GM23248 (cell line): Measurements from ENCODE around the gene TGFBR1. TPM values are rescaled to one million over a fixed set of nuclear protein-coding genes. Genes with fewer than 3 reads are reported as not detected.

Experiments used
- DNase-seq: peaks from one replicate; pipeline ENCODE4 v3.0.0-alpha.2; 2015
- H2AFZ ChIP-seq: fragments of 200-600 bp; sonication (generic); 2 replicates; pipeline ENCODE4 v1.6.1; 2016; ENCODE audit warnings: antibody characterized with exemption
- H3F3A ChIP-seq: fragments of 200-600 bp; sonication (generic); 2 replicates; pipeline ENCODE4 v1.6.1; 2016; ENCODE audit warnings: mild to moderate bottlenecking, antibody characterized with exemption, mixed run types; ENCODE audit not compliant: insufficient read depth
- H3K27ac ChIP-seq: fragments of 200-600 bp; sonication (generic); 2 replicates; pipeline ENCODE4 v1.5.1; 2016; ENCODE audit warnings: mild to moderate bottlenecking
- H3K27me3 ChIP-seq: fragments of 200-600 bp; sonication (generic); replicated peaks from 2 replicates; pipeline ENCODE4 v1.6.1; 2016; ENCODE audit warnings: mild to moderate bottlenecking; ENCODE audit not compliant: insufficient read depth
- H3K36me3 ChIP-seq: fragments of 200-600 bp; sonication (generic); 2 replicates; pipeline ENCODE4 v1.6.1; 2016; ENCODE audit warnings: low read depth, mild to moderate bottlenecking
- H3K4me1 ChIP-seq: fragments of 200-600 bp; sonication (generic); 2 replicates; pipeline ENCODE4 v1.6.1; 2016; ENCODE audit warnings: mild to moderate bottlenecking; ENCODE audit not compliant: insufficient read depth
- H3K4me2 ChIP-seq: fragments of 200-600 bp; sonication (generic); one replicate; pipeline ENCODE4 v1.6.1; 2016; ENCODE audit warnings: mild to moderate bottlenecking; ENCODE audit not compliant: unreplicated experiment
- H3K4me3 ChIP-seq: fragments of 200-600 bp; sonication (generic); 2 replicates; pipeline ENCODE4 v1.5.1; 2016; ENCODE audit warnings: mild to moderate bottlenecking
- H3K79me2 ChIP-seq: fragments of 200-600 bp; sonication (generic); 2 replicates; pipeline ENCODE4 v1.6.1; 2016; ENCODE audit warnings: mild to moderate bottlenecking; ENCODE audit not compliant: insufficient read depth
- H3K9ac ChIP-seq: fragments of 200-600 bp; sonication (generic); 2 replicates; pipeline ENCODE4 v1.6.1; 2016; ENCODE audit warnings: mild to moderate bottlenecking
- H3K9me2 ChIP-seq: fragments of 200-600 bp; sonication (generic); 2 replicates; pipeline ENCODE4 v1.6.1; 2016; ENCODE audit warnings: mixed run types, mild to moderate bottlenecking, moderate library complexity; ENCODE audit not compliant: insufficient read depth
- H3K9me3 ChIP-seq: fragments of 200-600 bp; sonication (generic); one replicate; pipeline ENCODE4 v1.6.1; 2017; ENCODE audit warnings: low read depth
- H4K20me1 ChIP-seq: fragments of 200-600 bp; sonication (generic); 2 replicates; pipeline ENCODE4 v1.6.0; 2016; ENCODE audit not compliant: insufficient read depth
- EZH2 ChIP-seq: fragments of 200-600 bp; sonication (generic); IDR thresholded peaks from 2 replicates; pipeline ENCODE4 v1.6.1; 2018; ENCODE audit warnings: antibody characterized with exemption, mild to moderate bottlenecking; ENCODE audit not compliant: insufficient read depth, poor library complexity, severe bottlenecking
- EZH2phosphoT487 ChIP-seq: fragments of 200-600 bp; sonication (generic); IDR thresholded peaks from 2 replicates; pipeline ENCODE4 v1.6.1; 2018; ENCODE audit warnings: antibody characterized with exemption, moderate library complexity, mild to moderate bottlenecking, low read depth; ENCODE audit not compliant: insufficient read depth
- WGBS, 2 experiments: methylation state at CpG; one replicate each; pipeline ENCODE4 v1.1.6; 2015 to 2017; ENCODE audit warnings: low lambda C conversion rate in 2 of 2, low coverage in 1 of 2; ENCODE audit errors: missing lambda C conversion rate in 2 of 2; 5-methylcytosine and 5-hydroxymethylcytosine counted together
- in situ Hi-C: fragments of 300-500 bp; cut with MboI; formaldehyde crosslinking; loops from 2 replicates; pipeline ENCODE4 v1.15.0; 2020
- polyA plus RNA-seq: library from polyadenylated mRNA; unstranded; fragments of >200 nt; fragmentation: Nextera tagmentation; extraction: Ambion mirVana; gene quantifications from 2 replicates; pipeline ENCODE4 v1.2.1, GENCODE V29; 2016
- total RNA-seq: library from RNA; depleted of rRNA; stranded (reverse); fragments of >200 nt; shearing (Covaris generic); gene quantifications from 2 replicates; pipeline ENCODE4 v1.2.3, GENCODE V29; 2014

TGFBR1 gene
- total and polyA plus RNA-seq, 2 experiments from 2014 or later: 46.3 to 73.9 TPM

DNA sequence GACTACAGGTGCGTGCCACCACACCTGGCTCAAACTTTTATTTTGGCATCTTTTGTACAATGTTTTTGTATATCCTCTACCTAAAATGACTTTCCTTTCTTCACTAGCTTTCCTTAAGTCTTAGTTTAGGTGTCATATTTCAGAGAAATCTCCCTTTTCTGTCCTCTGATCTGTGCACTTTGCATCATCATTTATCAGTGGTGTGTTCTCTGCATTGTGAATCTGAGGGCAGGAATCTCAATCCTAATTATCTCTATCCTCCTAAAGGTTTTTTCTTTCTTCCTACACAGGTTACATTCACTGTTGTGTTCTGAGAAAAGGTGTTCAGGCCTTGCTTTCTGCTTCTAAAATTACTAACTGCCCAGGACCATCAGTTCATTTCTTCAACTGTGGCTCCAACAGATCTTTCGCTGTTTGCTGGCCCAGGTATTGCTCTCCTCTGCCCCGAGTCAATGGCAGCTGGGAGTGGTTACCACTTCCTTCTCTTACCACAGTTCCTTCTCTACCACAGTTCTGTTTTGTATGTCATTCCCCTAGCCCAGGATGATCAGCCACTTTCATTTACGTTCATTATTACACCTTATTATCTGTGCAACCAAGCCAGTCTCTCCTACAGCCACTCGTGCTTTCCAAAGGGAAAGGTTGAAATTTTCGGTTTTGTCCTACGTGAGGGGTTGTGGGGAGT is 14.0 kb downstream of the TGFBR1 start:
- no peaks in the 10 kb centered on the region for H3K36me3 ChIP-seq
- H2AFZ ChIP-seq: no peak overlapping the region
- no peak overlapping the region for H3K27ac ChIP-seq
- in situ Hi-C loops: no loop called here
- no peak overlapping the region for H3K9ac ChIP-seq
- H4K20me1 ChIP-seq: peaks cover 27% of the 10 kb centered on the region
- H3K4me1 ChIP-seq: 0 out of 2 replicates have a peak, but pooled peaks cover 10% of the 10 kb centered on the region
- H3F3A ChIP-seq: 0 out of 2 replicates have a peak, but pooled peaks cover 4% of the 10 kb centered on the region
- H3K4me2 ChIP-seq: no peak overlapping the region
- TF ChIP-seq EZH2phosphoT487 (no peak), EZH2 (no peak)
- peaks cover 100% of the 10 kb centered on the region for H3K79me2 ChIP-seq
- no peaks in the 10 kb centered on the region for H3K27me3 ChIP-seq
- no peaks in the 10 kb centered on the region for H3K9me2 ChIP-seq
- no peak for DNase-seq
- WGBS, 2 experiments: 91 to 97% methylated on average over 7 of the region's 7 CpGs
- no peaks in the 10 kb centered on the region for H3K9me3 ChIP-seq
- H3K4me3 ChIP-seq: no peak overlapping the region

- Histone ChIP-seq H2AFZ (no peak overlapping the region), H3K4me1 (0 out of 2 replicates have a peak, but pooled peaks cover 10% of the 10 kb centered on the region), H3F3A (0 out of 2 replicates have a peak, but pooled peaks cover 3% of the 10 kb centered on the region), H4K20me1 (peaks cover 23% of the 10 kb centered on the region), H3K4me2 (no peak overlapping the region), H3K9ac (no peak overlapping the region), H3K36me3 (no peaks in the 10 kb centered on the region), H3K9me3 (no peaks in the 10 kb centered on the region), H3K4me3 (no peak overlapping the region), H3K27me3 (no peaks in the 10 kb centered on the region), H3K9me2 (no peaks in the 10 kb centered on the region), H3K27ac (no peak overlapping the region), H3K79me2 (peaks cover 100% of the 10 kb centered on the region)
- in situ Hi-C loops: no loop called here
- DNase-seq: no peak
- no peak for TF ChIP-seq EZH2phosphoT487
- no peak for TF ChIP-seq EZH2
Measured at GRCh38 chr9:99119976-99120655, 15.2 kb downstream of the TGFBR1 start.

DNA sequence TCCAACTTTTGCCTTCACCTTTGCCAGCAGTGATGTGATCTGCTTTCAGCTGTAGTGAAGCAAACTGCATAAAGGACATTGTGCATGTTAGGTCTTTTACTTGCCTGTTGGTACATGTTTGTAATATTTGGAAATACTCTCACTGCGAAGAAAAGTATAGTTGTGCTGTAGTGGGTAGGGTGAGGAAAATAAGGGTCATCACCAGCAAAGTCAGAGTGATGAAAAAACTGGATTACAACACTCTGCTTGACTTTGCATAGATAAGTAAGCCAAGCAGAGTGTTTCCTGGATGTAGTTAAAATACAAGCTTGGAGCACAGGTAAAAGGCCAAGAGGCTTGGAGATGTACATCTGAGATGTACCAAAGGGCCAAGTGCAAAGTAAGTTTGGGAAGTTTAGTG is 16.7 kb downstream of the TGFBR1 start:
- Histone ChIP-seq H3K36me3 (no peaks in the 10 kb centered on the region), H3K79me2 (peaks cover 100% of the 10 kb centered on the region), H3K9ac (no peak overlapping the region), H2AFZ (no peak overlapping the region), H3K27me3 (no peaks in the 10 kb centered on the region), H3K4me3 (no peak overlapping the region), H3F3A (0 out of 2 replicates have a peak, but pooled peaks cover 3% of the 10 kb centered on the region), H3K4me2 (no peak overlapping the region), H3K9me2 (no peaks in the 10 kb centered on the region), H4K20me1 (peaks cover 15% of the 10 kb centered on the region; the same call in 1 of the 2 replicates), H3K27ac (no peak overlapping the region), H3K9me3 (no peaks in the 10 kb centered on the region), H3K4me1 (peaks cover 7% of the 10 kb centered on the region)
- in situ Hi-C loops: no loop called here
- no peak for TF ChIP-seq EZH2phosphoT487
- TF ChIP-seq EZH2: no peak
- no peak for DNase-seq
- 95 to 100% methylated on average over 1 of the region's 1 CpG for WGBS, 2 experiments

DNA sequence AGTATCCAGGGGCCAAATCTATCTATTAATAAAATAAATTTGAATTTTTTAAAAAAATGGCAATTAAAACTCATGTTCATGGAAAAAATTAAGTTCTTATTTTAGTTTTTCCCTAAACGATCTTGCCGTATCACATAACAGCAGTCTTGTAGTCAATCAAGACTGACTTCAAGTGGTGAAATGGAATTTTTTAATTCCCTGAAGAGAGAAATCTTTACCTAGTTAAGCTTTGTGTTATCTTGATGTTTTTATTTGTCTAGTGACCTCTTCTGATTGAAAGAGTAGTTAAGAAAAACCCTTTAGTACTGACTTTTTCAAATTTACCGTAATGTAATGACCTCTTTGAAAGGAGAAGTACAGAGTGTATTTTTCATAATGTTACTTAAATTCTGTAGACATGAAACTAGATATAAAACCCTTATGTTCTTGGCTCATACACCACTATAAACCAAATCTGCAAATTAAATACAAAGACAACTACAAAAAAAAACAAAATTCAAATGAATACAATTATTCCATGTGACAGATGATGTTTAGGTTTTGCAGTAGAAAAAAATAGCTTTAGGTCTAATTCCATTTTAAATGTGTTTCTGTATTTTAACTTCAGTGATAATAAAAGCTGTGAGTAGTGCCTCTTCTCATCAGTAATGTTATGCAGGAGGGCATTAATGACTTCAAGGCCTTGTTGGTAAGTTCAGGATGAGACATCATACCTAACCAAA is 19.8 kb downstream of the TGFBR1 start:
- WGBS, 2 experiments: 85 to 88% methylated on average over 3 of the region's 3 CpGs
- in situ Hi-C loops: loop anchor here (25.0 kb wide), 1 partner anchor 112 kb away; no protein-coding TSS in a partner anchor
- no peaks in the 10 kb centered on the region for H3K9me3 ChIP-seq
- H3K9me2 ChIP-seq: no peaks in the 10 kb centered on the region
- no peak overlapping the region for H3K27ac ChIP-seq
- peaks cover 9% of the 10 kb centered on the region; the same call in 1 of the 2 replicates for H4K20me1 ChIP-seq
- H3K36me3 ChIP-seq: no peaks in the 10 kb centered on the region; the same call in 1 of the 2 replicates
- no peak overlapping the region for H2AFZ ChIP-seq
- H3K4me3 ChIP-seq: no peak overlapping the region
- no peak for TF ChIP-seq EZH2phosphoT487
- TF ChIP-seq EZH2: no peak
- H3K79me2 ChIP-seq: peaks cover 100% of the 10 kb centered on the region
- H3K4me2 ChIP-seq: no peak overlapping the region
- peaks cover 24% of the 10 kb centered on the region for H3K4me1 ChIP-seq
- H3K9ac ChIP-seq: no peak overlapping the region
- no peaks in the 10 kb centered on the region for H3K27me3 ChIP-seq
- DNase-seq: no peak
- H3F3A ChIP-seq: peaks cover 14% of the 10 kb centered on the region; the same call in 1 of the 2 replicates
